Spleen (tissue), 7 donors: ENCODE data around the gene BLOC1S4.

Experiments used
- POLR2A ChIP-seq, 3 donors: fragments of 450-650 bp; IDR thresholded peaks; one replicate each; pipeline ENCODE4 v1.5.1; 2017; ENCODE audit warnings: antibody characterized with exemption in 3 of 3, mild to moderate bottlenecking in 1 of 3
- POLR2AphosphoS5 ChIP-seq, 3 donors: sonication (generic); formaldehyde crosslinking; IDR thresholded peaks; one replicate each; pipeline ENCODE4 v1.5.1; 2017; ENCODE audit warnings: antibody characterized with exemption in 3 of 3
- TF ChIP-seq, protein P1 (sequence below), 11 experiments: fragments of 200-600 bp in 7 of 11; fragments of 450-650 bp in 4 of 11; sonication (generic) in 4 of 11; IDR thresholded peaks in 8 of 11; conservative IDR thresholded peaks in 3 of 11; 1 replicate in 7 of 11; 2 replicates in 4 of 11; pipeline versions ENCODE4 v1.4.0 to v1.8.0; 2016 to 2021; ENCODE audit warnings: antibody characterized with exemption in 11 of 11, inconsistent platforms in 4 of 11, mild to moderate bottlenecking in 1 of 11
- donor health status: DM: no; HTN: no; CAD: no; lungs with moderate emphysema.
- donor health status: DM: no; HTN: no; CAD: no.
- donor health status: DM: no; HTN: no; CAD: no.

DNA sequence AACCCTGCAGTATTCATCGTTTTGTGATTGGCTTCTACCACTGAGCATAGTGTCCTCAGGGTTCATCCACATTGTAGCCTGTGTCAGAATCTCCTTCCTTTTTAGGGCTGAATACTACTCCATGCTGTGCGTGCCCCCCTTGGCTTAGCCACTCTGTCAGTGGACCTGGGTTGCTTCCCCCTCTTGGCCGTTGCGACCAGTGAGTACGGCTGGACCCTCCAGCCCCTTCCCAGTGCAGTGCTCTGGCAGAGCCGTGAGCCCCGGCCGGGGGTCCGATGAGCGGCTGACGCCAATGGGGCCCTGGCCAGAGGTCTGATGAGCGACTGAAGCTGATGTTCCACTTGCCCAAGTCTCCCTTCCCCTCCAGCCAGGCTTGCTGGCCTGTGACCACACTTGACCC is 6.9 kb downstream of the BLOC1S4 start:
- TF ChIP-seq, protein P1, sequence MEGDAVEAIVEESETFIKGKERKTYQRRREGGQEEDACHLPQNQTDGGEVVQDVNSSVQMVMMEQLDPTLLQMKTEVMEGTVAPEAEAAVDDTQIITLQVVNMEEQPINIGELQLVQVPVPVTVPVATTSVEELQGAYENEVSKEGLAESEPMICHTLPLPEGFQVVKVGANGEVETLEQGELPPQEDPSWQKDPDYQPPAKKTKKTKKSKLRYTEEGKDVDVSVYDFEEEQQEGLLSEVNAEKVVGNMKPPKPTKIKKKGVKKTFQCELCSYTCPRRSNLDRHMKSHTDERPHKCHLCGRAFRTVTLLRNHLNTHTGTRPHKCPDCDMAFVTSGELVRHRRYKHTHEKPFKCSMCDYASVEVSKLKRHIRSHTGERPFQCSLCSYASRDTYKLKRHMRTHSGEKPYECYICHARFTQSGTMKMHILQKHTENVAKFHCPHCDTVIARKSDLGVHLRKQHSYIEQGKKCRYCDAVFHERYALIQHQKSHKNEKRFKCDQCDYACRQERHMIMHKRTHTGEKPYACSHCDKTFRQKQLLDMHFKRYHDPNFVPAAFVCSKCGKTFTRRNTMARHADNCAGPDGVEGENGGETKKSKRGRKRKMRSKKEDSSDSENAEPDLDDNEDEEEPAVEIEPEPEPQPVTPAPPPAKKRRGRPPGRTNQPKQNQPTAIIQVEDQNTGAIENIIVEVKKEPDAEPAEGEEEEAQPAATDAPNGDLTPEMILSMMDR (IDR thresholded peaks at IDR 0.05 in 8 of 11, conservative IDR thresholded peaks at IDR 0.05 in 3 of 11): no peak
- TF ChIP-seq POLR2A (IDR thresholded peaks at IDR 0.05) (no peak), POLR2AphosphoS5 (IDR thresholded peaks at IDR 0.05) (no peak)
